ENCODE measurements around the gene SCAMP1. TPM values are rescaled to one million over a fixed set of nuclear protein-coding genes. Genes with fewer than 3 reads are reported as not detected.

SCAMP1 gene
- polyA plus RNA-seq, 1 of the 3 experiments (the other 2 are of a cell fraction) = 11.5 TPM

- WGBS (ENCODE audit: low lambda C conversion rate) = 2% methylated on average over 24 of the region's 36 CpGs
- no peaks in the 10 kb centered on the region for H3K9me3 ChIP-seq
- peak; percentile 75 for DNase-seq
- TF ChIP-seq REST (IDR thresholded peaks at IDR 0.05; ENCODE audit: low read depth, low read length) (no peak), EP300 (IDR thresholded peaks at IDR 0.05; ENCODE audit: borderline replicate concordance in 1 of 2, low read depth in 1 of 2, low read length in 1 of 2) (no peak), CTCF (IDR thresholded peaks at IDR 0.05) (peak; percentile 44), ZBTB33 (IDR thresholded peaks at IDR 0.05; ENCODE audit: borderline replicate concordance, low read depth) (no peak), RCOR1 (IDR thresholded peaks at IDR 0.05; ENCODE audit: low read length) (no peak), MAX (IDR thresholded peaks at IDR 0.05; ENCODE audit: low read depth) (peak; percentile 67; the same call in 1 of the 2 replicates), IRF3 (IDR thresholded peaks at IDR 0.05; ENCODE audit: low read depth, low read length) (no peak), MEF2A (IDR thresholded peaks at IDR 0.05; ENCODE audit: borderline replicate concordance, low read depth) (no peak), USF2 (IDR thresholded peaks at IDR 0.05; ENCODE audit: borderline replicate concordance, low read depth, low read length) (no peak), POLR2AphosphoS5 (IDR thresholded peaks at IDR 0.05; ENCODE audit: low read depth, low read length) (no peak), RXRA (IDR thresholded peaks at IDR 0.05; ENCODE audit: borderline replicate concordance, low read depth) (0 out of 2 replicates have a peak, but pooled peaks have one; percentile 12), MXI1 (IDR thresholded peaks at IDR 0.05; ENCODE audit: low read depth, low read length) (peak; percentile 77), NRF1 (IDR thresholded peaks at IDR 0.05; ENCODE audit: low read depth, low read length) (no peak), SIN3A (IDR thresholded peaks at IDR 0.05; ENCODE audit: borderline replicate concordance, low read depth, low read length) (0 out of 2 replicates have a peak, but pooled peaks have one; percentile 45), SMC3 (IDR thresholded peaks at IDR 0.05; ENCODE audit: low read depth, low read length) (no peak), TEAD4 (IDR thresholded peaks at IDR 0.05; ENCODE audit: borderline replicate concordance, insufficient read depth) (no peak)
- H3K27me3 ChIP-seq (ENCODE audit: insufficient read depth) = no peaks in the 10 kb centered on the region
- peaks cover 11% of the 10 kb centered on the region for H3F3A ChIP-seq (replicated peaks; ENCODE audit: insufficient read depth)
- ChIA-PET CTCF (interaction anchor here (0.9 to 1.6 kb wide), 9 partner anchors 11 to 449 kb away, joined by 3 to 8 read pairs (median 4); partner anchors contain the start of gene AP3B1), POLR2A (interaction anchor here (0.6 to 3.4 kb wide), 7 partner anchors 10 to 664 kb away, joined by 3 to 29 read pairs (median 3); partner anchors contain the start of gene AP3B1)
- H3K4me1 ChIP-seq (ENCODE audit: control insufficient read depth in 1 of 2, insufficient read depth in 2 of 2, low read depth in 1 of 2, low read length in 1 of 2) = peaks cover 0 to 14% of the 10 kb centered on the region in 2 experiments; a peak in 2 of 4 replicates
- H3K9ac ChIP-seq = peak overlapping the region; percentile 98
- H3K4me2 ChIP-seq = peak overlapping the region; percentile 93
- peaks cover 80% of the 10 kb centered on the region for H3K79me2 ChIP-seq (ENCODE audit: insufficient read depth)
- H3K4me3 ChIP-seq (ENCODE audit: low read depth in 2 of 2, low read length in 1 of 2) = peak overlapping the region; percentile 89 to 96
- H4K20me1 ChIP-seq (ENCODE audit: insufficient read depth) = peaks cover 4% of the 10 kb centered on the region; the same call in 1 of the 2 replicates
- no peaks in the 10 kb centered on the region for H3K9me2 ChIP-seq
- H2AFZ ChIP-seq (ENCODE audit: low read depth) = peak overlapping the region; percentile 96
- peak overlapping the region; percentile 85 to 98 for H3K27ac ChIP-seq (ENCODE audit: low read depth in 2 of 2, low read length in 1 of 2)
- peaks cover 14 to 22% of the 10 kb centered on the region in 2 experiments for H3K36me3 ChIP-seq (replicated peaks in 1 of 2; ENCODE audit: control insufficient read depth in 1 of 2, insufficient read depth in 2 of 2, low read length in 1 of 2)
Observed at GRCh38 chr5:78360924-78361630, 660 bp downstream of the SCAMP1 start.
